Fibroblast of mammary gland (primary cell): ENCODE results near the gene SLC24A1.

Source experiments
- DNase-seq: peaks from one replicate; pipeline ENCODE4 v3.0.0-alpha.2; 2010; ENCODE audit warnings: low read depth
- H3K4me3 ChIP-seq: 2 replicates; pipeline ENCODE4 v1.5.1; 2011; ENCODE audit warnings: low read depth, mild to moderate bottlenecking, low read length, moderate library complexity; ENCODE audit not compliant: control insufficient read depth
- TF ChIP-seq, protein P1 (sequence below): conservative IDR thresholded peaks from 2 replicates; pipeline ENCODE4 v1.5.1; 2011; ENCODE audit warnings: low read depth, low read length, inconsistent platforms; ENCODE audit not compliant: control insufficient read depth, insufficient read depth

The SLC24A1 gene

DNA sequence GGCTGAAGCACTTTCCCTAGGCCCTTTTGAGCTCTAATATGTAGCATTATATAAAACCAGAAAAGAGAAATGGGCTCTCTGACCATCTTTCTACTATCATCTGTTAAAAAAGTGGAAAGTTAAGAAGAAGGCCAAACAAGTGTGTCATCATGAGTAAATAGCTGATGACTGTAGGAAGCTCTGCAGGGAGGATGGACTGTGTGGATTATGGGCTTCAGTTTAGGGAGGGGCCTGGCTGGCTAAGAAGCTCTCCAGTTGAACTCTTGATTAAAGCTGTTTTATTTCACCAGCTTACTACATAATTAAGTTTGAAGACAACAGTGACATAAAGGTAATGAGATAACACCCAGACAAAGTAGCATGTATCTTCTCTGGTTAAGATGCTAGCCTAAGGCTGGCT, 41.5 kb upstream of the SLC24A1 start:
- peak; percentile 83 for DNase-seq
- H3K4me3 ChIP-seq, result no peak overlapping the region
- TF ChIP-seq, protein P1, sequence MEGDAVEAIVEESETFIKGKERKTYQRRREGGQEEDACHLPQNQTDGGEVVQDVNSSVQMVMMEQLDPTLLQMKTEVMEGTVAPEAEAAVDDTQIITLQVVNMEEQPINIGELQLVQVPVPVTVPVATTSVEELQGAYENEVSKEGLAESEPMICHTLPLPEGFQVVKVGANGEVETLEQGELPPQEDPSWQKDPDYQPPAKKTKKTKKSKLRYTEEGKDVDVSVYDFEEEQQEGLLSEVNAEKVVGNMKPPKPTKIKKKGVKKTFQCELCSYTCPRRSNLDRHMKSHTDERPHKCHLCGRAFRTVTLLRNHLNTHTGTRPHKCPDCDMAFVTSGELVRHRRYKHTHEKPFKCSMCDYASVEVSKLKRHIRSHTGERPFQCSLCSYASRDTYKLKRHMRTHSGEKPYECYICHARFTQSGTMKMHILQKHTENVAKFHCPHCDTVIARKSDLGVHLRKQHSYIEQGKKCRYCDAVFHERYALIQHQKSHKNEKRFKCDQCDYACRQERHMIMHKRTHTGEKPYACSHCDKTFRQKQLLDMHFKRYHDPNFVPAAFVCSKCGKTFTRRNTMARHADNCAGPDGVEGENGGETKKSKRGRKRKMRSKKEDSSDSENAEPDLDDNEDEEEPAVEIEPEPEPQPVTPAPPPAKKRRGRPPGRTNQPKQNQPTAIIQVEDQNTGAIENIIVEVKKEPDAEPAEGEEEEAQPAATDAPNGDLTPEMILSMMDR, result no peak

DNA sequence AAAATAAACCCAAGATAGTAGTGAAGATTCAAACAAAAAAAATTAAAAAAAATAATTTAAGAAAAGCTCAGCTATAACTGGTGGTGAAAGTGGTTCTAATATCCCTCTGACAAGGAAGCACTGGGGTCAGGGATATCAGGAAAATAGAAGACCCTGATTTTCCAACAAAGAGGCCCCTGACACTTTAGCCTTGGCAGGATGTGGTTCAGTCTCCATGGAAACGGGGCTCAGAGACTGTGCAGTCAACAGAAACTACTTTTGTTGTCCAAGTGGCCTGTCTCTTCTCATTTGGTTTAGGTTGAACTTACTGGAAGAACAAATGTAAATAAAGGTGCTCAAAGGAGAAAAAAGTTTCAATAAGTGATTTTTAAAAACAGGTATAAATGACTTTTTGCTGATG, 38.0 kb upstream of the SLC24A1 start:
- TF ChIP-seq, protein P1, result no peak
- peak; percentile 23 for DNase-seq
- H3K4me3 ChIP-seq, result no peak overlapping the region

DNA sequence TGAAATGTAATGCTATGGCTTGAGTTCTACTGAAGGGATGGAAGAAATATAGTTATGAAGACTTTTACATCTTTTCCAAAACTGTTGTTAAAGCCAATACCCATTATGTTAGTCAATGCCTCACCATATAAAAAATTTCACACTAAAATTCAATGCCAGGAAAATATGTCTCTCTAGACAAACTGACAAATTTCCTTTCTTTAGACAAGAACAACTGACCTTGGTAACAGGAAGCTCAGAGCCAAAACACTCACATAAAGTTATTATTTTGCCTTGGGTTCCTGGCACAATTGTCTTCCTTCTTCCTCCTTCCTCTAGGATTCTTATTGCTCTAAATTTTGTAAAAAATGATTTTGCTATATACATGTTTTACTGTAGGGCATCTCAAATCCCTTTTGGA, 37.5 kb upstream of the SLC24A1 start:
- TF ChIP-seq, protein P1, result no peak
- no peak for DNase-seq
- no peak overlapping the region for H3K4me3 ChIP-seq

DNA sequence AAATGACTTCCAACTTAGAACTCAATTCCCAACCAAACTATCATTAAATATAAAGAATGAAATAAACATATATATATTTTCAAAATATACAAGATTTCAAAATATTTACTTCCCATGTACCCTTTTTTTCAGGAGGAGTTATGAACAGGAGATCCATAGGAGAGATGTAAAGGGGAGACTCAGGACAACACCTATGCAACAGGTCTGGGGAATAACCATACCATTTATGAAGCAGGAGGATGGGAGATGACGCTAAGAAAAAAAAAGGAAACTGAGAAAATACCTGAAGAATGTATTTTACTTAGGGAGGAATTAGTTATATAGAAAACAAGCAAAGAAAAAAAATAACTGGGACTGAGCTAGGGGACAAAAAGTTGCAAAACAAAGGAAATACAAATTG, 34.6 kb upstream of the SLC24A1 start:
- H3K4me3 ChIP-seq, result no peak overlapping the region
- TF ChIP-seq, protein P1, result no peak
- DNase-seq, result no peak

DNA sequence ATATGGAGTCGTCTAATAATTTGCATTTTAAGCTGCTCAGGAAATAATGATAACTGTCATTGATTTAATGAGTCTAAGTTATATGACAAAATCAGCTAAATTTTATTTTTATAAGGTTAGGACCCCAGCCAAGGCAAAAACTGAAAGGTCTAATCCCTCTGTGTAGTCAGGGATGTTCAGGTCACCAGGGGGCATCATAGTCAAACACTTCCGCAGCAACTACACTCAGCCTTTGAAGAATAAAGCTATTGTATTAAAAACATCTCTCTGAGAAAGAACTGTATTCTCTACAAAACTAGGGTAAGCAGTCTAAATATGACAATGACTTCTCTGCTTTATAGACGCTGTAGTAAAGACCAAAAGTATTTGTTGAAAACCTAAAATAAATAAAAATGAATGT, 25.8 kb upstream of the SLC24A1 start:
- TF ChIP-seq, protein P1, result peak; percentile 30
- H3K4me3 ChIP-seq, result no peak overlapping the region
- DNase-seq, result peak; percentile 19

DNA sequence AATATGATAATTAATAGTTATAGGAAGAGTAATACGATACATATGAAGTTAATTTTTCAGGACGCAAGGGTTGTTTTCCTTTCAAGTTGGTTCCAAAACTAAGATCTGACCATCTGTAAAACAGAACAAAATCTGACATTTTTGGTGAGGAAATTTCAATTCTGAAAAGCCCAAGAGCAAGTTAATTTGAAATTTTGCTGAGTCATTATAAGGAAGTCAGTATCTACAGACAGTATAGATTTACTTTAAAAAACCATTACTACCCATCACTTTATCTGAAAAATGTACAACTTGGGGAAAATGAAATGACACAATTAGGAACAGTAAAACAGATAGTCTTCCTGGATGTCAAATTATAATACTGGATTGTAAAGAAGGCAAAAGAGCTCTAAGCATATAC, 23.3 kb upstream of the SLC24A1 start:
- TF ChIP-seq, protein P1, result no peak
- DNase-seq, result no peak

DNA sequence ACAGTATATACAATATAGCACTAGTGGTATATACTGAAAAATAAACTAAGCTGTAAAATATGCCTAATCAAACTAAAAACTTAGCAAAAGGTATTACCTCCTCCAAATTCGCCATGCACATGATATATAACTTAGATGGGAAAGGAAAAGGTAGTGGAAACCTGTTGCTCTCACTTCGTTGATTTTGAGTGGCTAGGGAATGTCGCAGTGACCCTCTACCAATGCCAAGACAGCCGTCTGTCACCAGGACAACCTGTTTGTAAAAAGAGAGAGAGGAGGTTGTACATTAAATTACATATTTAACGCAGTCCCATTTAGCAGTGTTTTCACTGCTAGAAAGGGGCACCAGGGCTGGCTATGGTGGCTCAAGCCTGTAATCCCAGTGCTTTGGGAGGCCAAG, 22.1 kb upstream of the SLC24A1 start:
- DNase-seq, result no peak
- TF ChIP-seq, protein P1, result no peak
- no peak overlapping the region for H3K4me3 ChIP-seq

More for the DNA sequence above, 23.3 kb upstream of the SLC24A1 start:
- no peak overlapping the region for H3K4me3 ChIP-seq
